Measurements from ENCODE around the gene STIMATE.

Gene STIMATE

GRCh38 chr3:52791928-52792327 lies 105.4 kb downstream of the STIMATE start:
- H3K4me3 ChIP-seq (ENCODE audit: low read depth, low read length), result no peak overlapping the region
- no peak for TF ChIP-seq CTCF (conservative IDR thresholded peaks at IDR 0.05; ENCODE audit: low read depth, low read length)
- DNase-seq (ENCODE audit: low read depth), result no peak

DNA sequence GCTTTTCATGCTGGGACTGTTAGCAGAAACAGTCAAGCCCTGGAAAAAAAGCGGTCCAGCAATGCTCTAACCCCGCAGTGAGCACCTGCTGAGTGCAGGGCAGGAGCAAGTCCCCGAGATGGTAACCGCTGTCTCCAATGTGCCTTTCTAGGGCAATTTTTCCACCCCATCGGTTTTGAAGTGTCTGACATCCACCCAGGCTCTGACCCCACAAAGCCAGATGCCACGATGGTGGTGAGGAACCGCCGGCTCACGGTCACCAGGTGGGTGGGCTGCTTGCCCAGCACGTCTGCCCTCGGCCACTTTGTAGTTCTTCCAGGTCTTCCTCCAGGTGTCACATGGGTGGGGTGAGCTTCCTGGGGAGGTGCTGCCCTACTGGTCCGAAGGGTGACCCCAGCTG lies 106.0 kb downstream of the STIMATE start:
- DNase-seq (ENCODE audit: low read depth), result no peak
- no peak for TF ChIP-seq CTCF (conservative IDR thresholded peaks at IDR 0.05; ENCODE audit: low read depth, low read length)

GRCh38 chr3:52790741-52791140 lies 106.6 kb downstream of the STIMATE start:
- H3K4me3 ChIP-seq (ENCODE audit: low read depth, low read length), result no peak overlapping the region
- no peak for TF ChIP-seq CTCF (conservative IDR thresholded peaks at IDR 0.05; ENCODE audit: low read depth, low read length)
- DNase-seq (ENCODE audit: low read depth), result no peak

More for the DNA sequence above, 106.0 kb downstream of the STIMATE start:
- H3K4me3 ChIP-seq (ENCODE audit: low read depth, low read length), result no peak overlapping the region

GRCh38 chr3:52790337-52790736 lies 107.0 kb downstream of the STIMATE start:
- TF ChIP-seq CTCF (conservative IDR thresholded peaks at IDR 0.05; ENCODE audit: low read depth, low read length), result no peak
- no peak for DNase-seq (ENCODE audit: low read depth)
- H3K4me3 ChIP-seq (ENCODE audit: low read depth, low read length), result no peak overlapping the region

- no peak for DNase-seq (ENCODE audit: low read depth)
- no peak overlapping the region for H3K4me3 ChIP-seq (ENCODE audit: low read depth, low read length)
- TF ChIP-seq CTCF (conservative IDR thresholded peaks at IDR 0.05; ENCODE audit: low read depth, low read length), result no peak
These were observed 107.7 kb downstream of the STIMATE start for GRCh38 chr3:52789746-52790040.

DNA sequence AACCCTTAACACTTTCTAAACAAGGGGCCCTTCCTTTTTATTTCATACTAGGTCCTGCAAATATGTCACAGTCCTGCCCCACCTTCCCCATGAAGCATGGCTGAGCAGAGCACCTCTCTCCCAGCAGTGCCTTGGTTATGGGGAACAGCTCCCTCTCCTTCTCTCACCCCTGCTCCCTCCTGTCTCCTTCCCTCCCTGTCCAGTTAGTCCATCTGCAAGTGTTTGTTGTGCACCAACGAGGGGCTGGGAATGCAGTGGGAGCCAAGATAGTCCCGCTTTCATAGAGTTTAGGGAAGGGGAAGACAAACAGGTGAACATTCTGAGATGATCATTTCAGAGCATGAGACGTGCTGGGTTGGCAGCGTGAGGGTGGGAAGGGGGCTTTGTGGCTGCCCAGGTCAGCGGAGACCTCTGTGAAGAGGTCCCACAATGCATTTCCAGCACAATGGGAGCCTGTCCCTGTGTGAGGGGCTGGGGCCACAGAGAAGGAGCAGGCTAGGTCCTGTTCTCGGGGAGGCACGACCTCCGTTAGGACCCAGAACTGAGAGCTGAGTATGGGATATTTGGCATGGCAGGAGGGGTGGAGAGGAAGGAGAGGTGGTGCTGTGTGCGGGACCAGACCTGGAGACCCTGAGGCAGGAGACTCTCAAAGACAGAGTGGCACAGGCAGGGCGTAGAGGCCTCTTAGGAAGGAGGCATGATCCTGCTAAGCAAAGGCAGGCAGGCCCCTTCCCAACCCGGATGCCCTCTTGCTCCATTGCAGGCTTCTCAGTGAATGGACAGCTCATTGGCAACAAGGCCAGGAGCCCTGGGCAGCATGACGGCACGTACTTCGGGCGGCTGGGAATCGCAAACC lies 108.2 kb downstream of the STIMATE start:
- H3K4me3 ChIP-seq (ENCODE audit: low read depth, low read length), result no peak overlapping the region
- TF ChIP-seq CTCF (conservative IDR thresholded peaks at IDR 0.05; ENCODE audit: low read depth, low read length), result no peak
- DNase-seq (ENCODE audit: low read depth), result no peak

Measured in choroid plexus epithelial cell (primary cell).